CD4-positive, alpha-beta T cell (primary cell): ENCODE measurements around the gene MICAL2. TPM values are rescaled to one million over a fixed set of nuclear protein-coding genes. Genes with fewer than 3 reads are reported as not detected.

ENCODE experiments used
- ATAC-seq: fragments of 200-7000 bp; cut with Tn5 transposase; one replicate; pipeline ENCODE4 v1.10.0; 2022; ENCODE audit warnings: mild to moderate bottlenecking; ENCODE audit not compliant: poor library complexity
- CTCF ChIA-PET: fragments of 350-600 bp; sonication (Branson Sonifier 250); formaldehyde crosslinking; loops from one replicate; lab custom pipeline; 2021; ENCODE audit warnings: antibody characterized with exemption, inconsistent platforms; lab: Charles Lee
- POLR2A ChIA-PET: fragments of 350-600 bp; sonication (Branson Sonifier 250); formaldehyde crosslinking; loops from one replicate; lab custom pipeline; 2021; ENCODE audit warnings: antibody characterized with exemption, inconsistent platforms; lab: Charles Lee
- DNase-seq, 14 experiments: peaks; one replicate each; pipeline ENCODE4 v3.0.0-alpha.2; 2013 to 2020; ENCODE audit warnings: mixed read lengths in 2 of 14
- H3K27ac ChIP-seq, 2 donors: one replicate each; pipeline versions ENCODE4 v1.5.1 to v1.7.0; 2013; ENCODE audit warnings: low read length in 2 of 2, low read depth in 1 of 2, mild to moderate bottlenecking in 1 of 2
- H3K27me3 ChIP-seq, 2 experiments: 1 replicate in 1 of 2; 2 replicates in 1 of 2; pipeline versions ENCODE4 v1.6.1 to v1.7.0; 2013; ENCODE audit warnings: low read length in 2 of 2, control low read depth in 1 of 2, mild to moderate bottlenecking in 1 of 2, moderate library complexity in 1 of 2; ENCODE audit not compliant: insufficient read depth in 2 of 2, control insufficient read depth in 1 of 2
- H3K36me3 ChIP-seq: one replicate; pipeline ENCODE4 v1.6.1; 2013; ENCODE audit warnings: low read length, control low read depth; ENCODE audit not compliant: insufficient read depth
- H3K4me1 ChIP-seq: one replicate; pipeline ENCODE4 v1.6.1; 2013; ENCODE audit warnings: low read length, control low read depth; ENCODE audit not compliant: insufficient read depth
- H3K4me3 ChIP-seq: one replicate; pipeline ENCODE4 v1.5.1; 2013; ENCODE audit warnings: mild to moderate bottlenecking, low read length, moderate library complexity
- H3K9me3 ChIP-seq, 2 experiments: 1 replicate in 1 of 2; 2 replicates in 1 of 2; pipeline versions ENCODE4 v1.6.1 to v1.7.0; 2013; ENCODE audit warnings: low read length in 2 of 2, mild to moderate bottlenecking in 2 of 2, control low read depth in 1 of 2, moderate library complexity in 1 of 2; ENCODE audit not compliant: control insufficient read depth in 1 of 2, insufficient read depth in 1 of 2
- H3K27ac Mint-ChIP-seq: one replicate; pipeline ENCODE4 v1.8.0; 2020; ENCODE audit warnings: mixed read lengths
- H3K27me3 Mint-ChIP-seq: one replicate; pipeline ENCODE4 v1.8.0; 2021; ENCODE audit warnings: mixed read lengths
- H3K36me3 Mint-ChIP-seq: one replicate; pipeline ENCODE4 v1.8.0; 2021; ENCODE audit warnings: low read depth, mixed read lengths
- H3K4me1 Mint-ChIP-seq: one replicate; pipeline ENCODE4 v1.8.0; 2021; ENCODE audit warnings: low read depth, mixed read lengths
- H3K4me3 Mint-ChIP-seq: one replicate; pipeline ENCODE4 v1.8.0; 2020; ENCODE audit warnings: mild to moderate bottlenecking, mixed read lengths
- H3K9me3 Mint-ChIP-seq: one replicate; pipeline ENCODE4 v1.8.0; 2020; ENCODE audit warnings: mixed read lengths
- intact Hi-C, 2 experiments: fragments of 100-400 bp; cut with DNase I in 1 of 2; cut with micrococcal nuclease in 1 of 2; formaldehyde crosslinking; loops; one replicate each; pipeline versions ENCODE4 v1.15.1 to v1.9.0; 2023 to 2025; cut with DNase I, micrococcal nuclease
- total RNA-seq, 174 experiments: library from RNA in 2 of 174; stranded (reverse) in 2 of 174; gene quantifications; one replicate each; pipeline ENCODE4 v1.2.3 and lab custom pipeline; 2021 to 2026
- TF ChIP-seq, protein P1 (sequence below): fragments of 200-600 bp; IDR thresholded peaks from one replicate; pipeline ENCODE4 v1.8.0; 2022; ENCODE audit warnings: antibody characterized with exemption, mild to moderate bottlenecking

MICAL2 gene
- total RNA-seq, 2 experiments from 2014 or later: 12.8 to 14.1 TPM

DNA sequence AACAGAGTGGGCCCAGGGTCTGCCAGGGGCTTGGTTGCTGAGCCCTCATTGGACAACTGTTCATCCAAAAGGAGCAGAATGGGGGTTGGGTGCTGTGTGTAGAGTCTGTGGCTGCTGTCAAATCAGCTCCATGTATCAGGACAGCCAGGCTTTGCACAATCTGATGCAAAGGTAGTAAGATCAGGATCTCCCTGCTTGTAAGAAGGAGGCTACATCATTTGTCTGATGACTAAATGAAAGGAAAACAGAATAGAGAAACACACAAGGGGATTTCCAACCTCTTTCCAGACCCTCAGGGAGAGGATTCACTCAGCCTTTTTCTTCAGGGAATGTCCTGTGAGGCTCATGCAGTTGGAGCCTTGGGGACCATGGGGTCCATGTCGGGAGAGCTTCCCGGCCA lies 7.2 kb downstream of the MICAL2 start:
- Mint-ChIP-seq H3K9me3 (no peaks in the 10 kb centered on the region), H3K4me1 (peaks cover 42% of the 10 kb centered on the region)

DNA sequence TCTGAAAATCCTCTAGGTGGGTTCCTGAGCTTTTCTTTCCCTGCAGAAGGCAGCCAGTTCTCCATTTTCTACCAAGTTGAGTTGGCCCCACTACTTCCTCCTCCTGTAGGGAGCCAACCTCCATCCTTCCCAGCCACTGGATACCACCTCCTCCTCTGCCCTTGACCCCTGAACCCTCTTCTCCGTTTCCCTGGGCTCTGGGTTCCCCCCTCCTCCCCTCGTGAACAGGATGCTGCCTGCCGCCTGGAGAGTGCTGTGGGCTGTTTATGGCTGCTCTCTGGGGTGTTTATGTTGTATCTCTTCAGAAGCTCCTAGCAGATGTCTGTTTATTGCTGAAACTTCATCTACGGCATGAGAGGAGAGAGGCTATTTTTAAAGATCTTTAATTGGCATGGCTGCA lies 8.6 kb downstream of the MICAL2 start:
- Mint-ChIP-seq H3K4me1 (peaks cover 39% of the 10 kb centered on the region), H3K4me3 (no peak overlapping the region), H3K27ac (no peak overlapping the region), H3K36me3 (no peaks in the 10 kb centered on the region), H3K27me3 (no peaks in the 10 kb centered on the region), H3K9me3 (no peaks in the 10 kb centered on the region)
- no peaks in the 10 kb centered on the region for H3K27me3 ChIP-seq
- H3K4me3 ChIP-seq: no peak overlapping the region
- ATAC-seq (peak; percentile 14), DNase-seq (no peak)
- TF ChIP-seq, protein P1, sequence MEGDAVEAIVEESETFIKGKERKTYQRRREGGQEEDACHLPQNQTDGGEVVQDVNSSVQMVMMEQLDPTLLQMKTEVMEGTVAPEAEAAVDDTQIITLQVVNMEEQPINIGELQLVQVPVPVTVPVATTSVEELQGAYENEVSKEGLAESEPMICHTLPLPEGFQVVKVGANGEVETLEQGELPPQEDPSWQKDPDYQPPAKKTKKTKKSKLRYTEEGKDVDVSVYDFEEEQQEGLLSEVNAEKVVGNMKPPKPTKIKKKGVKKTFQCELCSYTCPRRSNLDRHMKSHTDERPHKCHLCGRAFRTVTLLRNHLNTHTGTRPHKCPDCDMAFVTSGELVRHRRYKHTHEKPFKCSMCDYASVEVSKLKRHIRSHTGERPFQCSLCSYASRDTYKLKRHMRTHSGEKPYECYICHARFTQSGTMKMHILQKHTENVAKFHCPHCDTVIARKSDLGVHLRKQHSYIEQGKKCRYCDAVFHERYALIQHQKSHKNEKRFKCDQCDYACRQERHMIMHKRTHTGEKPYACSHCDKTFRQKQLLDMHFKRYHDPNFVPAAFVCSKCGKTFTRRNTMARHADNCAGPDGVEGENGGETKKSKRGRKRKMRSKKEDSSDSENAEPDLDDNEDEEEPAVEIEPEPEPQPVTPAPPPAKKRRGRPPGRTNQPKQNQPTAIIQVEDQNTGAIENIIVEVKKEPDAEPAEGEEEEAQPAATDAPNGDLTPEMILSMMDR: no peak
- CTCF ChIA-PET: no interaction called here
- H3K4me1 ChIP-seq: peaks cover 13% of the 10 kb centered on the region
- no peaks in the 10 kb centered on the region for H3K9me3 ChIP-seq
- H3K27ac ChIP-seq: no peak overlapping the region
- no peaks in the 10 kb centered on the region for H3K36me3 ChIP-seq
- intact Hi-C loops: loop anchor here in 1 of 2 experiments (10.0 kb wide), 1 partner anchor 1546 kb away; the partner anchor contains the start of gene FAR1
- POLR2A ChIA-PET: no interaction called here

More for the DNA sequence above, 7.2 kb downstream of the MICAL2 start:
- no peak for ATAC-seq
- Histone ChIP-seq H3K4me1 (peaks cover 13% of the 10 kb centered on the region), H3K36me3 (no peaks in the 10 kb centered on the region), H3K4me3 (no peak overlapping the region), H3K27me3 (no peaks in the 10 kb centered on the region), H3K27ac (no peak overlapping the region), H3K9me3 (no peaks in the 10 kb centered on the region)
- TF ChIP-seq, protein P1: no peak
- ChIA-PET CTCF (interaction anchor here (0.6 kb wide), 1 partner anchor 10 kb away, joined by 3 read pairs; no protein-coding TSS in a partner anchor), POLR2A (no interaction called here)
- no peaks in the 10 kb centered on the region for H3K27me3 Mint-ChIP-seq
- DNase-seq: no peak
- intact Hi-C loops: loop anchor here in 1 of 2 experiments (10.0 kb wide), 1 partner anchor 1547 kb away; the partner anchor contains the start of gene FAR1
- no peak overlapping the region for H3K4me3 Mint-ChIP-seq
- no peak overlapping the region for H3K27ac Mint-ChIP-seq
- no peaks in the 10 kb centered on the region for H3K36me3 Mint-ChIP-seq

DNA sequence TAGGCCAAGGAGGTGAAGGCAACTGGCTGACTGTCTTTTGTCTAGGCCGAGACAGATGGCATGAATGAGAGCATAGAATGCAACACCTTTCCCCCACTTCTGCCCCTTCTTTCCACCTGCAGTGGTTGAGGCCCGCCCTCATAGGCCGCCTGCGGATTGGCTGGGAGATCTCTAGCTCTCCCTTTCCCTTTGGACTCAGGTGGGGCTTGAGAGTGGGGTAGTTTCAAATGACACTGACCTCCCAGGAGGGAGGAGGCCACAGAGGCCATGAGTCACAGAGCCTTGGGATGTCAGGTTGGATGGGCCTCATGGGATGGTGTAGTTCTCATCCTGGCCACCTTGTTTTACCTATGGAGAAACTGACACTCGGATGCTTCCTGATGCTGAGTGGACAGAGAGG lies 9.1 kb downstream of the MICAL2 start:
- intact Hi-C loops: loop anchor here in 1 of 2 experiments (10.0 kb wide), 1 partner anchor 1545 kb away; the partner anchor contains the start of gene FAR1
- H3K27ac ChIP-seq: no peak overlapping the region
- no peaks in the 10 kb centered on the region for H3K9me3 ChIP-seq
- H3K27me3 Mint-ChIP-seq: no peaks in the 10 kb centered on the region
- no peaks in the 10 kb centered on the region for H3K36me3 ChIP-seq
- H3K27ac Mint-ChIP-seq: no peak overlapping the region
- H3K4me3 Mint-ChIP-seq: no peak overlapping the region
- DNase-seq (no peak), ATAC-seq (no peak)
- H3K4me1 ChIP-seq: peaks cover 17% of the 10 kb centered on the region
- TF ChIP-seq, protein P1: no peak
- ChIA-PET POLR2A (no interaction called here), CTCF (no interaction called here)
- H3K4me1 Mint-ChIP-seq: peaks cover 44% of the 10 kb centered on the region
- no peak overlapping the region for H3K4me3 ChIP-seq
- no peaks in the 10 kb centered on the region for H3K9me3 Mint-ChIP-seq
- no peaks in the 10 kb centered on the region for H3K36me3 Mint-ChIP-seq
- H3K27me3 ChIP-seq: no peaks in the 10 kb centered on the region
